HG03280 (cell line): ENCODE results near the gene FAM163B.

Experiments
- ATAC-seq: cut with Tn5 transposase; IDR thresholded peaks from one replicate; pipeline ENCODE4 v1.9.1; 2021; ENCODE audit warnings: mild to moderate bottlenecking, moderate library complexity; ENCODE audit not compliant: unreplicated experiment

FAM163B gene

DNA sequence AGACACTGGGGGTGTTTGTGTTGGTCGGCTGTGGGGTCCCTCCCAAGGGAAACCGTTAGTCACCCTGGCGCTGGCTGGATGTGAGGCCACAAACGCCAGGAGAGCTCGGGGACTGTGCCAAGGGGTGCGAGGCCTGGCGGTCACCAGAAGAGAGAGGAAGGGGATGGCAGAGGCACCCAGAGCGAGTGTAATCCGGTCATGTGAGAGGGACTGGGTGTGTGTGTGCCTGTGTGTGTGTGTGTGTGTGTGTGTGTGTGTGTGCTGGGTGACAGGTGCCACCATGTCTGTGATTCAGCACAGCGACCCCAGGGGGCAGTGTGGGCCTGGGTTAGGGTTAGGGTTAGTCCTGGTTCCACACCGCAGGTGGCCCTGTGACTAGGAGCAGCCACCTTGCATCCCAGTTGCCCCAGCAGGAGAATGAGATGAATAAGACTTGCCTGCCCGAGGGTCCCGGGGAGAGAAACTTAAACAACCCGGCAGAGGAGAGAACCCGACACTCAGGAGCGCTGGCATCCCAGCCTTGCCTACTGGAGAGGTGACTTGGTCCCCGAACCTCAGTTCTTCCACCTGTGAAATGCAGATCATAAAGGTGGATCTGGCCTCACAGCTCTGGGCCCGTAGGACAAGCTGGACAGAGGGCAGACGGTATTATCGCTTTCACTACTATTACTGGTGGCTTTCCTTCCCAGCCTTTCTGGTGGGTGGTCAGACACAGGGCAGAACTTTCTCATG, 76.1 kb downstream of the FAM163B start:
- no peak for ATAC-seq

DNA sequence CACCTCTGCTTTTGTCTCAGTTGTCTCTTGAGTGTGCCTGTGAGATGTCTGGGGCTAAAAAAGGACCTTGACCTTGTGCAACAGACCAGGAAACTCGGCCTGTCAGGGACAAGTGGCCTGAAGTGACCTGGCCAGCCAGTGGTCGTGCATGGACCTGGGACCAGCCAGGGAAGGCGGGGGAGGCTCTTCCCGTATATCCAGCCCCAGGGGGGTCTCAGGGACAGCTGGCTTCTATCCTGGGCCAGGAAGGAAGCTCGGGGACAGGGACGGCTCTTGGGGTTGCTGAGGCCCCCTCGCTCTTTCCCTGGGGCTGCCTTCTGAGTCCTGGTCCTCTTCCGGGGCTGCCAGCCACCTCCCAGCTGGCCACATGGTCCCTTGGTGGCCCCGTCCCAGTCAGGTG, 77.9 kb downstream of the FAM163B start:
- no peak for ATAC-seq

DNA sequence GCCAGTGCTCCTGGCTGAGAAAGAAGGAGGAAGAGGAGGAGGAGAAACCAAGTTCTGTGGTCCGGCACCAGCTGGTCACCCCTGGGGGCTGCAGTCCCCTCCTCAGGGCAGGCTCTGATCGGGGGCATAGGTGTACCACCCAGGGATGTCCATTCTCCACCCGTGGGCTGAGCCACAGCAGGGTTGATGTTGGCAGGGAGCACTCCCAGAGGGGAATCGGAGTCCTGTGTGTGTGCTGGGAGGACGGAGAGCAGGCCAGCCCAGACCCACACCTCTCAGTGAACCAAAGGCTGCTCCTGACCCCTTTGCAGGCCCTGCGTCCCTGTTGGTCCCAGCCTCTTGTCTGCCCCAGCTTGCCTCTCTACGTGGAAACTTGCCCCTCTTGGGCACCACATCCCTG, 79.3 kb downstream of the FAM163B start:
- ATAC-seq, result no peak

DNA sequence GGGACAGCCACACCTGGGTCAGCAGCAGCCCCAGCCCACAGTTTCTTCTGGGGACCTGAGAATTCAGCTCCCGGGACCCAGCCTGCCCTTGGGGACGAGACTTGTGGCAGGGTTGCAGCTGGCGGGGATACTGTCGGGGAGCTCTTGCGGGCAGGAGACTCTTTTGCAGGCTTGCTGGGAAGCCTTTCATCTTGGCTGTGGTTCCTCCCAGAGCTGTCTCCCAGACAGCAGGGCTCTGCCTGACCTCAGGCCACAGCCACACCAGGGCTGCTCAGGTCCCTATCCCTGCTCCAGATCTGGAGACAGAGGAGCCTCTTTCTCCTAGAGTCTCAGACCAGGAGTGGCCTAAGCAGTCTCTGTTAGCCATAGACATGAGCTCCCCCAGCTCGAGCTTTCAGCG, 79.7 kb downstream of the FAM163B start:
- ATAC-seq, result no peak

DNA sequence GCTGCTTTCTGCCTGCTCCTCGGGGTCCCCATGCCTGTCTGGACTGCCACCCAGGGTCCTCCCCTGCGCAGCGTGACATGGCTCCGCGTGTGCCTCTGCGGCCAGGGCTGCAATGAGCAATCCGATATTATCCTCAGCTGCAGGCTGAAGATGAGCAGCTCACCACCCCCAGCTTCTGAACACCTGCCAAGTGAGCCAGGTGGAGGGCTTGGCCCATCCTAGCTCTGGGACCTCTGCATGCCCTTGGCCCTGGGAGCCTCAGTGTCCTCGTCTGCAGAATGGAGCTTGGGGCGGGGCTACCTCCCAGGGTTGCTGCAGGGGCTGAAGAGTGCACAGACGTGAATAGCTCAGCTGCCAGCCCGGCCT, 80.3 kb downstream of the FAM163B start:
- no peak for ATAC-seq

DNA sequence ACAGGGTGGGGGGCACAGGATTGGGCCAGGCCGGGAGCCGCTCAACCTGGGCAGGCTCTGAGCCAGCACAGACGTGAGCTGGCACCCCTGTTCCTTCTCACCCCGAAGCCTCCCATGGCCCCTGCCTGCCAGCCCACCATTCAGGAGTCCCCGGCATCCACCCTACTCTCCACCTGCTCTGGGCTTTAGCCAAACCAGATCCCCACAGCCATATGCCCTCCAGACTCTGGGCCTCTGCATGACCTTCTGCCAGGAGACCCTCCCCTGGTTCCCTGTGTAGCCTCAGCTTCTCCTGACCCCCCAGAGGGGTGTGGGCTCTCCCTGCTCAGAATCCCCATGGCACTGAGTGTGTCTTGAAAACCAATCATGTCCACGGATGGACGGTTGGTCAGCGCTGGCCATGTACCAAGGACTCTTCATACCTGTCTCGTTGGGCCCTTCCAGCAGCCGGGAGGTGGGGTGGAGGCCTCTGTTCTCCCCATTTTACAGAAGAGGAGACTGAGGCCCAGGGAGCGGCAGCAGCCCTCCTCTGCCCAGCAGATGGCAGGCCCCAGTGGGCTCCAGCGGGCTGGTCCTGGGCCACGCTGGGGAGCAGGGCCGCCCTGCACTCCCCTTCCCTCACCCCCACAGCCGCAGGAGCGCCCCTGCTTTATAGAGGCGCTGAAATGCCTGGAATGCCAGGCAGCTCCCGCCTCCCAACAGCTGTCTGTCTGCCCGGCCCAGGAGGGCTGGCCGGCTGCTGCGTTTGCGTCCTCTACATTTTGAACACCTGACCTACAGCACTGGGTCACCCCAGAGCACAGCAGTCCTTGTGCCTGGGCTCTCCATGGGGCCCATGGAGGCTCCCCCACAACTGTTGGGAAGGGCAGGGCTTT, 81.0 kb downstream of the FAM163B start:
- no peak for ATAC-seq

DNA sequence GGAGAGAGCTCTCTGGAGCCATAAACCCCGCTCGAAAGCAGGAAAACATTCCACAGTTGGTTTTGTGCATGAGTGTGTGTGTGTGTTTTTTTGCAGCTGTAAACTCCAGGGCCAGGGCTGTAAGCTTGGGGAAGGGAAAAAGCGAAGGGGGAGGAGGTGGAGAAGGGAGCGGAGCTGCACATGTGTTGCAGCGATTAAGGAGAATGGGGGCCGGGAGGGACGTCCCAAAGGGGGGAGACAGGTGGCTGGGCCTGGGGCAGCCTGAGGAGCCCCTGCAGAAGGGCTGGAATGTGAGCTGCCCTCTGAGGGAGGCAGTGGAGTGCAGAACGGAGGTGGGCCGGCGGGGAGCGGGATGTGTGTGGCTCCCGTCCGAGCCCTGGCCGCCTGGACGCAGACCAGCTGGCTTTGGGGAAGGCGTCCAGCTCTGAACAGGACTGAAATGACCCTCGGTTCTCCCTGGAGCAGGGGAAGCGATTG, 81.7 kb downstream of the FAM163B start:
- no peak for ATAC-seq
